ENCODE data around the gene NPPB.

NPPB gene

GRCh38 chr1:11833497-11833896, 25.2 kb downstream of the NPPB start:
- DNase-seq (ENCODE audit: low spot score), result no peak

DNA sequence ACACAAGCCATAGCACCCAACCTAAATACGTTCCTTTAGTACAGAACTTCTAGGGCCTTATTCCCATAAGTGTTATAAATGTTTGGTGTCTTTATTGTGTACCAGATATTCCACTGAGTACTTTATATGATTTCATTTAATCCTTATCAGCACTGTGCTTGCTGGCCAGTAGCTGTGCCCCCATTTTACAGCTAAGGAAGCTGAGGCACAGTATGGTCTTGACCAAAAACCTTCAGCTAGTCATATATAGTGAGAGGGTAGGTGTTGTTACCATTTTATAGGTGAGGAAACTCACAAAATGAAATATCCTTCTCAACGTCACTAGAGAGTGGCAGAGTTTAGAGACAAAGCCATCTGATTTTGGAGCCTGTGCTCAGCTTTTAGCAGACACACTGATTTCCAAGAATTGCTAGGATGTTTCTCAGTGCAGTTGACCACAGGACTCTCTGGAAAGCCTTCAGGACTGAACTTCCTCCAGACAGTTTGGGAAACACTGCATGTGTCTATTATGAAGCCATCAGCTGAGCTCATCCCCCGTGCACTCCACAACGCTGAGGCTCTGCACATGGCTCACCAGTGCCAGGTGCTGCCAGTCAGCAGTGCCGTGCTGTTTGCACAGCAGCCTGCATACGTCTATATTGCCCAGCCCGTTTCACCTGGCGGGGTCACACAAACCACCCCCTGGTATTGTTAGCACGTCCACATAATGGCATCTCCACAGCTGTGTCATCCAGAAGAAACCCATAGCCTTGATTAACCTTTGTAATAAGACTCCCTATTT, 26.6 kb downstream of the NPPB start:
- DNase-seq (ENCODE audit: low spot score), result no peak

GRCh38 chr1:11828511-11828910, 30.2 kb downstream of the NPPB start:
- no peak for DNase-seq (ENCODE audit: low spot score)

DNA sequence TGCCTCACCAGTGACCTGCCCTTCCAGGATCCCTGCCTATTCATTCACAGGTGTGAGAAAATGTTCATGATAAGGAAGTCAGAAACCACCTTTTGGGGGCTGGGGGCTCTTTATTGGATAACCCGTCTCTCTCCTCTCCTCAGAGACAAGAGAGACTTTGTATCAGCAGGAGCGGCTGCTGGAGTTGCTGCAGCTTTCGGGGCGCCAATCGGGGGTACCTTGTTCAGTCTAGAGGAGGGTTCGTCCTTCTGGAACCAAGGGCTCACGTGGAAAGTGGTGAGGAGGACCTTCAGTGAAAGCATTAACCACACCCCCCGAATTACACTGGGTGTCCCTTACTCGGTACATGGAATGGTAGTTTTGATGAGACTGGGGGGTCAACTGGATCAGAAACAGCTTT, 31.8 kb downstream of the NPPB start:
- no peak for DNase-seq (ENCODE audit: low spot score)

GRCh38 chr1:11825131-11825530, 33.6 kb downstream of the NPPB start:
- DNase-seq (ENCODE audit: low spot score), result no peak

DNA sequence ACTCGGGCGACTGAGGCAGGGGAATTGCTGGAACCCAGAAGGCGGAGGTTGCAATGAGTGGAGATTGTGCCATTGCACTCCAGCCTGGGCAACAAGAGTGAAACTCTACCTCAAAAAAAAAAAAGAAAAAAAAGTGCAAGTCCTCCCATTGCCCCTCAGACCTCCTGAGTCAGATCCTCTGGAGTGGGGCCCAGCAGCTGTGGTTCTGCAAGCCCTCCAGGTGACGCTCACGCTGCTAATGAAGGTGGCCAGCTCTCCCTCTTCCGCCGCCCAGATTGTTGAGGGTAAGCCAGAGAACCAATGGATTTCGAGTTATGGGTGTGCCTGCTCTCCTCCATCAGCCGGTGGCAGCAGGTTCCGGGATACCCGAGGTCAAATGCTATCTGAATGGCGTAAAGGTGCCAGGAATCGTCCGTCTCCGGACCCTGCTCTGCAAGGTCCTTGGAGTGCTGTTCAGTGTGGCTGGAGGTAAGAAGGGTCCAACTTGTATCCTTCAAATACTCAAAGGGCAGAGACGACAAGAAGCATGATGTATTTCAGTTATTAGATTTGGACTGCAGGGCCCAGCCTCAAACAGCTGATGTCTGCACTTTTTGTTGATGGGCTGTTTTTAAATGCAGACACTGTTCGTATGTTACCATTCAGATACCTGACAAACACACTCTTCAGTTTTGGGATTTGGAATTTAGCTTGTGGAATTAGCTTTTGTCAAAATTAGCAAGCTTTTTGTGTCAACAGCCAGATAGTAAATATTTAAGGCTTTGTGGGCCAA, 35.2 kb downstream of the NPPB start:
- no peak for DNase-seq (ENCODE audit: low spot score)

DNA sequence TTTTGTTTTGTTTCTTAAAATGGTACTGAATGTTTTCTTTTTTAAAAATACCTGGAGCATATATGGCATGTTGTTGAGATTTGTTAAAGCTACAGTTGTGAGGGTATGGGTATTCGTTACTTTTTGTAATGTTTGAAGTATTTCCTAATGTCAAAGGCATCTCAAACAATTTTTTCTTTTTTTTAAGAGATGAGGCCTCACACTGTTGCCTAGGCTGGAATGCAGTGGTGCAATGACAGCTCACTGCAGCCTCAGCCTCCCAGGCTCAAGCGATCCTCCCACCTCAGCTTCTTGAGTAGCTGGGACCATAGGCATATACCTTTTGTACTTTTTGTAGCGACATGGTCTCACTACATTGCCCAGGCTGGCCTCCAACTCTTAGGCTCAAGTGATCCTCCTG, 36.7 kb downstream of the NPPB start:
- no peak for DNase-seq (ENCODE audit: low spot score)

DNA sequence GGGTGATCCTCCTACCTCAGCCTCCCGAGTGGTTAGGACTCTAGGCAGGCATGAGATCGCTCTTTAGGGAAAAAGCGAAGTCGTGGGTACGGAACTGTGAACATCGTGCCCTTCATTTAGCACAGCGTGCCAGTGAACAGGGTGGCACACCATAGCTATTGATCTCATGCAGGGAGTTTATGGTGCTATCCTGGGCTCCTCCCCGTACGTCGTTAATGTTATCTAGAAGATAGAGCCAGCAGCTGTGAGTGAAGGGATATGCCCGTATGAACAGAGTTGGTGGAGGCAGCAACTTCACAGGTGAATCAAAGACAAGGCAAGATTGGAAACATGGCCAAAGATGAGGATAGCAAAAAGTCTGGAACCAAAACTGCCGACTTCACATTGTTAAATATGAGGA, 41.6 kb downstream of the NPPB start:
- no peak for DNase-seq (ENCODE audit: low spot score)

- no peak for DNase-seq (ENCODE audit: low spot score)
These were observed 45.7 kb downstream of the NPPB start for GRCh38 chr1:11813021-11813420.
